Peyer's patch (tissue), 4 donors: Measurements from ENCODE around the gene TIPRL.

Source experiments
- CTCF ChIP-seq, 6 experiments: fragments of 450-650 bp in 4 of 6; fragments of 200-600 bp in 2 of 6; sonication (generic) in 1 of 6; IDR thresholded peaks; one replicate each; pipeline ENCODE4 v1.5.1; 2017 to 2019; ENCODE audit warnings: antibody characterized with exemption in 6 of 6, mild to moderate bottlenecking in 3 of 6, moderate library complexity in 1 of 6
- POLR2A ChIP-seq, 2 donors: fragments of 450-650 bp; IDR thresholded peaks; one replicate each; pipeline ENCODE4 v1.5.1; 2017; ENCODE audit warnings: antibody characterized with exemption in 2 of 2, mild to moderate bottlenecking in 2 of 2, moderate library complexity in 2 of 2

GRCh38 chr1:168167806-168168205, 11.0 kb upstream of the TIPRL start:
- TF ChIP-seq CTCF (IDR thresholded peaks at IDR 0.05) (no peak), POLR2A (IDR thresholded peaks at IDR 0.05) (no peak)
